ENCODE results near the gene HMGCS2. TPM values are rescaled to one million over a fixed set of nuclear protein-coding genes. Genes with fewer than 3 reads are reported as not detected.

HMGCS2 gene
- total RNA-seq, 4 donors from 2014 or later, result 10.9 to 1,165 (median 71.0) TPM

DNA sequence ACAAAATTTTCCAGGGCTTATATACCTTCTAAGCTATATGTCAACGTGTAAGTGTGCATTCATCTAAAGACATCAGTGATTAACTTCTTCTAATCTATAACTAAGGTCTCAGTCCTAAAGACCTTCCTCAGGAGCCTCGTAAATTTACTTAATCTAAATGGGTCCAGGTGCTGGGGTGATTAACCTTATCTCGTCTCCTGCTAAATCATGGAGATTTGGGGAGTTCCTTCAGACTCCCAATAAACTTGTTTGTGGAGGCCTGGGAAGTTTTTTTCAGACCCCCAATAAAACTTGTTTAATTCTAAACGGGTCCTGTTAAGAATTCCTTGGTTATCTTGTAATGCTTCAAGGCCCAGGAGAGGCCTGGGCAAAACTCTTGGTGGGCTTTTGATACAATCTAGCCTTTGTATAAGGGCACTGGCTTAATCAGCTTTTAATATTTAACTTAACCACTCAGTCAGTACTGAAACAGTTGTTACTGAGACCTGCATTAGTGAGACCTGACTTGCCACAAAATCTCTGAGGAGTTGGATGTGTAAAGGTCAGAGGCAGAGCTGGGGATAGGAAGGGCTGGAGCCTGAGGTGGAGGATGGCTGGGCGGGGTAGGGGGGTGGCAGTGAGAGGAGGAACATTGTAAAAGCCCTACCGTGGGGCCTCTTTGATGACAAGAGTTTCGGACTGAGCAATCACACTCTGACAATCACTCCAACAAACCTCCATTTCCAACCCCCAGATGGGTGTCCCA is 6.2 kb upstream of the HMGCS2 start:
- TF ChIP-seq POLR2A (IDR thresholded peaks at IDR 0.05), result no peak
- TF ChIP-seq, protein P1, sequence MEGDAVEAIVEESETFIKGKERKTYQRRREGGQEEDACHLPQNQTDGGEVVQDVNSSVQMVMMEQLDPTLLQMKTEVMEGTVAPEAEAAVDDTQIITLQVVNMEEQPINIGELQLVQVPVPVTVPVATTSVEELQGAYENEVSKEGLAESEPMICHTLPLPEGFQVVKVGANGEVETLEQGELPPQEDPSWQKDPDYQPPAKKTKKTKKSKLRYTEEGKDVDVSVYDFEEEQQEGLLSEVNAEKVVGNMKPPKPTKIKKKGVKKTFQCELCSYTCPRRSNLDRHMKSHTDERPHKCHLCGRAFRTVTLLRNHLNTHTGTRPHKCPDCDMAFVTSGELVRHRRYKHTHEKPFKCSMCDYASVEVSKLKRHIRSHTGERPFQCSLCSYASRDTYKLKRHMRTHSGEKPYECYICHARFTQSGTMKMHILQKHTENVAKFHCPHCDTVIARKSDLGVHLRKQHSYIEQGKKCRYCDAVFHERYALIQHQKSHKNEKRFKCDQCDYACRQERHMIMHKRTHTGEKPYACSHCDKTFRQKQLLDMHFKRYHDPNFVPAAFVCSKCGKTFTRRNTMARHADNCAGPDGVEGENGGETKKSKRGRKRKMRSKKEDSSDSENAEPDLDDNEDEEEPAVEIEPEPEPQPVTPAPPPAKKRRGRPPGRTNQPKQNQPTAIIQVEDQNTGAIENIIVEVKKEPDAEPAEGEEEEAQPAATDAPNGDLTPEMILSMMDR (IDR thresholded peaks at IDR 0.05), result no peak
- Histone ChIP-seq H3K27me3 (no peaks in the 10 kb centered on the region), H3K9me3 (no peaks in the 10 kb centered on the region), H3K4me3 (no peak overlapping the region), H3K4me1 (peaks cover 0 to 13% (median 6%) of the 10 kb centered on the region in 4 donors), H3K27ac (peak overlapping the region in 1 of 4 donors; percentile 88), H3K36me3 (no peaks in the 10 kb centered on the region)
- peak in 1 of 3 donors; percentile 66 for DNase-seq

DNA sequence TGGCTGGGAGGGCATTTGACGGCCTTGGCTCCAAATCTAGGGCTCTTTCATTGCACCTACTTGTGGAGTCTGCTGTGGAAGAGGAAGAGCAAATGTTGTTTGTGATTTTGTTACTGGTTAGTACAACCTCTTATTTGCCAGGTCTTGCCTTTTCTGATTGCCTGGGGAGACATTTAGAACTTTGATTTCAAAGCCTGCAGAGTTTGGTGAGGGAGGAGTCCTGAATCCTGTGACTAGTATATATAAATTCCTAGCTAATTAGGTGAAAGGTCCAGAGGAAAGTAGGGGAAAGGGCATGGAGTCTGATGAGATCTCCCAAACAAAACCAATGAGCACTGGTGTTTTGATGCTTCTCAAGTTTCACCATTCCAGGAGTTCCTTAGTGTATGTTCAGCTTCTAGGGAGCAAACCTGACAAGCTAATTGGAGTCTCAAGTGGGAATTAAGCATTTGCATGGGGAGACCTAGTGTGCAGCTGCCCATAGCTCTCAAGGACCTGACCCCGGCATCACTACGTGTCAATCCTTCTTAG is 5.1 kb upstream of the HMGCS2 start:
- no peaks in the 10 kb centered on the region for H3K27me3 ChIP-seq
- TF ChIP-seq, protein P1 (IDR thresholded peaks at IDR 0.05), result no peak
- peak in 1 of 2 donors; percentile 40 for TF ChIP-seq POLR2A (IDR thresholded peaks at IDR 0.05)
- no peak for DNase-seq
- H3K36me3 ChIP-seq, result no peaks in the 10 kb centered on the region
- no peaks in the 10 kb centered on the region for H3K9me3 ChIP-seq
- no peak overlapping the region for H3K4me3 ChIP-seq
- H3K27ac ChIP-seq, result peak overlapping the region in 1 of 4 donors; percentile 88
- H3K4me1 ChIP-seq, result peaks cover 0 to 16% (median 6%) of the 10 kb centered on the region in 4 donors

DNA sequence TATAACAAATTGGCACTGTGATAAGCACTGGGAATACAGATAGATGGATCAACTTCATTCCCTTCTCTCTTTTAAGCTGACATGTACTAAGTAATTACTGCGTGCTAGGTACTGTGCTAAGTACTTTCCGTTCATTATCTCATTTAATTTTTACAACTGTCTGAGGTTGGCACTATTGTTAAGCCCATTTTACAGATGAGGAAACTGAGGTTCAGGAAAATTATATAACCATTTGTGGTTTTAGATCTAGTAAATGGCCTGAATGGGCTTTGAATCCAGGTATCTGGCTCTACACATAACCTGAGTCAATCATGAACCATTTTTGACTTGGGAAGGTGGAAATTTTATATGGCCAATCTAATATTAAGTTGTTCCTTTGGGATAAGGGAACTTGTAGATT is 3.6 kb upstream of the HMGCS2 start:
- Histone ChIP-seq H3K27ac (peak overlapping the region in 1 of 4 donors; percentile 88), H3K4me3 (no peak overlapping the region), H3K9me3 (no peaks in the 10 kb centered on the region), H3K4me1 (peaks cover 0 to 23% (median 6%) of the 10 kb centered on the region in 4 donors), H3K36me3 (no peaks in the 10 kb centered on the region), H3K27me3 (no peaks in the 10 kb centered on the region)
- no peak for DNase-seq
- TF ChIP-seq, protein P1 (IDR thresholded peaks at IDR 0.05), result no peak
- no peak for TF ChIP-seq POLR2A (IDR thresholded peaks at IDR 0.05)

DNA sequence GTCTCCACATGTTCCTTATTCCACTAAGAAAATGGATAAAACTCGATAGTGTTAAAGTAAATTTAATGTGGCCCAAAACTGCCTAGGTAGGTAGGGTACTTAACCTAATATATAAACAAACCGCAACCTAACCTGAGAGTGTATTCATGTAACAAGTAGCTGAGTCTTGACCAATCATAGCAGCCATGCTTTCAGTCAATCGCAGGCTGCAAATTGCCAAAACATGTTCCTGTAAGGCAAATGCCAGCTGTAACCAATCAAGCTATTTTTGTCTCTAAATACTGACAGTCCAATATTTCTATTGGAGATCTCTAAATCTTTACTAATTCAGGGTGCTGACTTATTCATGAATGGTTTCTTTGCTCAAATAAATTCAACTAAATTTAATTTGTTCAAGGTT is 3.1 kb upstream of the HMGCS2 start:
- DNase-seq, result no peak

DNA sequence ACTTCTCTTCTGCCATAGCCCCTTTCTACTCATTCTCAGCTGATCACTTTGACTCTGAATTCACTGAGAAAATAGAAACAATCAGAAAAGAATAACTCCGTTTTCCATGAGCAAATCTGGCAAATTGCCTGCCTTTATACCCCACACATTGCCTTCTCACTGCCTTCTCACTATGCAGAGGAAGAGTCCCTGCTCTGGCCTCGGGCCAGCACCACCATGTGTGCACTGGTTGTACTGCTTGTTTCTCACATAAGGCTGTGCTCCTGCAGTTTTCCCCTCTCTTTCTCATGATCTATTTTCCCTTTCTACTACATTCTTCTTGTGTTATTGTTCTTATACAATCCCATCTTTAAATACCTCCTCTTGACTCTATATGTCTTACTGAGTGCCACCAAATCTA is 2.3 kb upstream of the HMGCS2 start:
- peak overlapping the region in 1 of 4 donors; percentile 88 for H3K27ac ChIP-seq
- DNase-seq, result no peak
- TF ChIP-seq, protein P1 (IDR thresholded peaks at IDR 0.05), result peak in 1 of 6 experiments; percentile 11
- TF ChIP-seq POLR2A (IDR thresholded peaks at IDR 0.05), result no peak
- H3K4me3 ChIP-seq, result no peak overlapping the region
- no peaks in the 10 kb centered on the region for H3K36me3 ChIP-seq
- H3K9me3 ChIP-seq, result no peaks in the 10 kb centered on the region
- peaks cover 0 to 32% (median 6%) of the 10 kb centered on the region in 4 donors for H3K4me1 ChIP-seq
- H3K27me3 ChIP-seq, result no peaks in the 10 kb centered on the region

More for the DNA sequence above, 3.1 kb upstream of the HMGCS2 start:
- no peaks in the 10 kb centered on the region for H3K36me3 ChIP-seq
- H3K4me3 ChIP-seq, result no peak overlapping the region
- TF ChIP-seq POLR2A (IDR thresholded peaks at IDR 0.05), result no peak
- TF ChIP-seq, protein P1 (IDR thresholded peaks at IDR 0.05), result no peak
- H3K27ac ChIP-seq, result peak overlapping the region in 1 of 4 donors; percentile 88
- H3K9me3 ChIP-seq, result no peaks in the 10 kb centered on the region
- H3K4me1 ChIP-seq, result peaks cover 0 to 28% (median 6%) of the 10 kb centered on the region in 4 donors
- no peaks in the 10 kb centered on the region for H3K27me3 ChIP-seq
